ENCODE results near the gene CCN5.

The CCN5 gene

DNA sequence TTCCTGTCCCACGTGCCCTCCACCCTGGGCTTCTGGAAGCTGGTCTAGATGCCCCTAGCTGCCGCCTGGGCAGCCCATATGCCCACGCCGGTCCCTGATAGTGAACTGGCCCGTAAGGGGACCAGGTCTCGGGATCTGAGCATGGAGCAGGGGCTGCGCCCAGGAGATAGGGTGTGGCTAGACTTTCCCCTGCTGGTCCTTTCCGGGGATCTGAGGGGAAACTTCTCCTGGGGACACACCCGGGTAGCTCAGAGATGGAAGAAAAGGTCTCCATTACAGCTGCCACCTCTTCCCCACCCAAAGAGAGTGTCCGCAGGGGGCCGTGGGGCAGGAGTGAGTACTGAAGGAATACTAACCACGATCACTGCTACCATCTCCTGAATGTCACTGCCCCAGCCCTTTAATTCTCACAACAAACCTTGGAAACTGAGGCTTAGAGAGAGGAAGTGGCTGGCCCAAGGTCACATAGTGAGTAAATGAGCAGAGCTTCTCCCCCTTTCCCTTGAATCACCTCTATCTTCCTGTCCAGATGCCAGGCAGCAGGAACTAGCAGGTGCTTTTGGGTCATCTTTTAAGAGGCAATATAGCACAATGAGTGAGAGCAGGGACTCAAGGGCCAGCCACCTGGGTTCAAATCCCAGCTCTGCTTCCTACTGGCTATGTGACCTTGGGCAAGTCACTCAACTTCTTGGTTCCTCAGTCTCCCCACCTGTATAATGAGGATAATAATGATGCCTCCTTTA lies 11.8 kb upstream of the CCN5 start:
- H3K27ac ChIP-seq (ENCODE audit: poor library complexity, severe bottlenecking): no peak overlapping the region
- no peaks in the 10 kb centered on the region for H3K27me3 ChIP-seq (ENCODE audit: insufficient read depth, poor library complexity, severe bottlenecking)
- H3K9me3 ChIP-seq (ENCODE audit: severe bottlenecking): no peaks in the 10 kb centered on the region
- no peaks in the 10 kb centered on the region for H3K36me3 ChIP-seq (ENCODE audit: low read depth)
- H3K4me1 ChIP-seq (ENCODE audit: insufficient read depth, poor library complexity, severe bottlenecking): peaks cover 16% of the 10 kb centered on the region
- H3K4me3 ChIP-seq (ENCODE audit: severe bottlenecking): no peak overlapping the region
- no peak for DNase-seq (ENCODE audit: low spot score)
- no peak for ATAC-seq (ENCODE audit: low read depth)
- TF ChIP-seq, protein P1, sequence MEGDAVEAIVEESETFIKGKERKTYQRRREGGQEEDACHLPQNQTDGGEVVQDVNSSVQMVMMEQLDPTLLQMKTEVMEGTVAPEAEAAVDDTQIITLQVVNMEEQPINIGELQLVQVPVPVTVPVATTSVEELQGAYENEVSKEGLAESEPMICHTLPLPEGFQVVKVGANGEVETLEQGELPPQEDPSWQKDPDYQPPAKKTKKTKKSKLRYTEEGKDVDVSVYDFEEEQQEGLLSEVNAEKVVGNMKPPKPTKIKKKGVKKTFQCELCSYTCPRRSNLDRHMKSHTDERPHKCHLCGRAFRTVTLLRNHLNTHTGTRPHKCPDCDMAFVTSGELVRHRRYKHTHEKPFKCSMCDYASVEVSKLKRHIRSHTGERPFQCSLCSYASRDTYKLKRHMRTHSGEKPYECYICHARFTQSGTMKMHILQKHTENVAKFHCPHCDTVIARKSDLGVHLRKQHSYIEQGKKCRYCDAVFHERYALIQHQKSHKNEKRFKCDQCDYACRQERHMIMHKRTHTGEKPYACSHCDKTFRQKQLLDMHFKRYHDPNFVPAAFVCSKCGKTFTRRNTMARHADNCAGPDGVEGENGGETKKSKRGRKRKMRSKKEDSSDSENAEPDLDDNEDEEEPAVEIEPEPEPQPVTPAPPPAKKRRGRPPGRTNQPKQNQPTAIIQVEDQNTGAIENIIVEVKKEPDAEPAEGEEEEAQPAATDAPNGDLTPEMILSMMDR (IDR thresholded peaks at IDR 0.05; ENCODE audit: poor library complexity, severe bottlenecking): no peak

DNA sequence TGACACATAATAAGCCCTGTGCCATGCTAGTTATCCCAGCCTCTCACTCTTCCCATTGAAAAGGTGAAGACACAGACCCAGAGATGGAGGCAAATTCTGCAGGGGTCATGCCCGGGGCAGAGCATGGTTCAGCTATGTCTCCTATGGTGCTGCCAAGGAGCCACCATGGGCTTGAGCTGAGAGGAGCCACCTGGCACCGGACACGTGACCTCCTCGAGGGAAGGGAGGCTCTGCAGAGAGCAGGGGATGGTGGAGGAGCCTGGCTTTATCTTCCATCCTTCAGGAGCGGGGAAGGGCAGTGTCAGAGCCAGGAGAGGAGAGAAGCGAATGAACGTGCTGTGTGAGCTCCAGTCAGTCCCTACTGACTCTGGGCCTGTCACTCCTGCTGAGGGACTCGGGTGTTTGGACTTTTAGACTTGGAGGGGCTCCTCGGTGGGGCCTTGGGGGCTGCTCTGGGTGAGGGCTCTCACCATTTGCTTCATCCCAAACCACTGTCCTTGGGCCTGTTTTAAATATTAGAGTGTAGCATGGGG lies 11.1 kb upstream of the CCN5 start:
- Histone ChIP-seq H3K27ac (ENCODE audit: poor library complexity, severe bottlenecking) (no peak overlapping the region), H3K4me3 (ENCODE audit: severe bottlenecking) (no peak overlapping the region), H3K9me3 (ENCODE audit: severe bottlenecking) (no peaks in the 10 kb centered on the region), H3K36me3 (ENCODE audit: low read depth) (no peaks in the 10 kb centered on the region), H3K4me1 (ENCODE audit: insufficient read depth, poor library complexity, severe bottlenecking) (peaks cover 16% of the 10 kb centered on the region), H3K27me3 (ENCODE audit: insufficient read depth, poor library complexity, severe bottlenecking) (no peaks in the 10 kb centered on the region)
- DNase-seq (ENCODE audit: low spot score): peak; percentile 72
- TF ChIP-seq, protein P1 (IDR thresholded peaks at IDR 0.05; ENCODE audit: poor library complexity, severe bottlenecking): no peak
- no peak for ATAC-seq (ENCODE audit: low read depth)

DNA sequence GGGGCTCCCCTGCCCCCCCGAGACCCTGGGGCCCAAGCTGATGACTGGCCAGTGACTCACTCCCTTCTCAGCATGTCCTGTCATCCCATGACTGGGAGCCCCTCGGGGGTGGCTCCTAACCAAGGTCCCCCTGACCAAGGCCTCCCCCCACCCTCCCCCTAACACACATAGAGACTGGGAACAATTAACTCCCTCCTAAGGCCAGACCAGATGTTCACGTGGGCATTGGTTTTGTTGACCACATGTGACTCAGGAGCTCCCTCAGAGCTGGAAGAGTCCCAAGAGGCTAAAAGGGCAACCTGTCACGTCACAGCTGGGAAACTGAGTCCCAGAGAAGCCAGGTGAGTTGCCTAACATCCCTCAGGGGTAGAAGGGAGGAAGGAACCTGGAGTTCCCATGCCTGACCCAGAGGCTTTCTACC lies 10.6 kb upstream of the CCN5 start:
- H3K9me3 ChIP-seq (ENCODE audit: severe bottlenecking): no peaks in the 10 kb centered on the region
- H3K27ac ChIP-seq (ENCODE audit: poor library complexity, severe bottlenecking): no peak overlapping the region
- DNase-seq (ENCODE audit: low spot score) (peak; percentile 82), ATAC-seq (ENCODE audit: low read depth) (peak; percentile 51)
- H3K4me1 ChIP-seq (ENCODE audit: insufficient read depth, poor library complexity, severe bottlenecking): peaks cover 16% of the 10 kb centered on the region
- H3K36me3 ChIP-seq (ENCODE audit: low read depth): no peaks in the 10 kb centered on the region
- TF ChIP-seq, protein P1 (IDR thresholded peaks at IDR 0.05; ENCODE audit: poor library complexity, severe bottlenecking): no peak
- no peak overlapping the region for H3K4me3 ChIP-seq (ENCODE audit: severe bottlenecking)
- H3K27me3 ChIP-seq (ENCODE audit: insufficient read depth, poor library complexity, severe bottlenecking): no peaks in the 10 kb centered on the region

DNA sequence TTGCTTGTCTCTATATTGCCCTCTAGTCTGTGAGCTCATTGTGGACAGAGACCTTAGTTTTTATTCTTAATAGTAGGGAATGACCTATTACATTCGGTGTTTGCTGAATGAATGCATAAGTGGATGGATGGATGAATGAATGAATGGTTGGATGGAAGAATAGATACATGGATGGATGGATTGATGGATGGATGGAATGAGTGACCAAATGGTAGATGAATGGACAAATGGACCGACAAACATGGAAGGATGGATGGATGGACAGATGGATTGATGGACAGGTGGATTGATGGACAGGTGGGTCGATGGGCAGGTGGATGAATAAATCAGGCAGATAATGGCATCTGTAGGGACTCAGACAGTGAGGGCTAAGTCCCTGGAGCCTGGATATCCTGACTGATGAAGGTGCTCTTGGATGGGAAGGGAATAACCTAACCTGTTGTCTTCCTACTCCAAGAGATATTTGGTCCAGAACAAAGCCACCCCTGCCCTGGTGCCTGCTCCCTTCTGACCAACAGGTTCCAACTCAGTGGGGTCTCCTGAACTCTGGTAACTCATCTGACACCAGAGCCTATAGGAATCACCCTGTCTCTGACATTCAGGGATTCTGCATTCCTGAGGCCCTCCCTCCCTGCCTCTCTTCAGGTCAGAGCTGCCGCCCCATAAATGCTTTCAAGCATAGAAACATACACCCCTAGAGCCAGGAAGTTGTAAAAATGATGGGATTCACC lies 9.6 kb upstream of the CCN5 start:
- no peak for ATAC-seq (ENCODE audit: low read depth)
- H3K4me1 ChIP-seq (ENCODE audit: insufficient read depth, poor library complexity, severe bottlenecking): peaks cover 16% of the 10 kb centered on the region
- no peaks in the 10 kb centered on the region for H3K27me3 ChIP-seq (ENCODE audit: insufficient read depth, poor library complexity, severe bottlenecking)
- H3K36me3 ChIP-seq (ENCODE audit: low read depth): no peaks in the 10 kb centered on the region
- TF ChIP-seq, protein P1 (IDR thresholded peaks at IDR 0.05; ENCODE audit: poor library complexity, severe bottlenecking): no peak
- no peak overlapping the region for H3K4me3 ChIP-seq (ENCODE audit: severe bottlenecking)
- H3K27ac ChIP-seq (ENCODE audit: poor library complexity, severe bottlenecking): no peak overlapping the region
- DNase-seq (ENCODE audit: low spot score): peak; percentile 54
- no peaks in the 10 kb centered on the region for H3K9me3 ChIP-seq (ENCODE audit: severe bottlenecking)

Measured in RWPE2 (cell line).